HG02571 (cell line): ENCODE results near the gene HLA-B.
"Not testable (repeated sequence)": the region's sequence is repeated elsewhere in the genome, so short reads cannot be mapped to it uniquely, and the experiment has no call there.

Source experiments
- ATAC-seq: cut with Tn5 transposase; IDR thresholded peaks from one replicate; pipeline ENCODE4 v1.9.1; 2021; ENCODE audit warnings: mild to moderate bottlenecking, moderate library complexity; ENCODE audit not compliant: unreplicated experiment

The HLA-B gene

DNA sequence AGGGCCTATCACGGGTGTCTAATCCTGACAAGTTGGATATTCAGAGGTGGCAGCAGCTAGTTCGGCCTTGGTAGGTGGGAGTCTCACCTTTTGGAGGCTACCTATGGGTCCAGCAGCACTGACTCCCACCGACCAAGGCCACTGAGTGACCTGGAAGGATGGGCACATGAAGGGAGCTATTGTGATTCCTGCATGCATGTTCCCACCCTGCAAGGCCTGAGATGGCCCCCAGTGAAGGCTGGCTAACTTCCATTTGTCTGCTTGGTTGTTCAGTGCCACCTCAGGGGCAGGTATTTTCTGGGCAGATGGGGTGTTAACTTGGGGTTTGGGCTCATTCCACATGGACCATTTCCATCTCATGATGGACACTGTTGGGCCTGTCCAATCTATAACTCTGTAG lies 28.1 kb upstream of the HLA-B start:
- no peak for ATAC-seq

- no peak for ATAC-seq
These were observed 26.2 kb upstream of the HLA-B start for GRCh38 chr6:31383149-31383548.

GRCh38 chr6:31381666-31382065 lies 24.7 kb upstream of the HLA-B start:
- no peak for ATAC-seq

- ATAC-seq, result no peak
These were observed 22.9 kb upstream of the HLA-B start for GRCh38 chr6:31379850-31380249.

- ATAC-seq, result no peak
These were observed 21.7 kb upstream of the HLA-B start for GRCh38 chr6:31378721-31379103.

DNA sequence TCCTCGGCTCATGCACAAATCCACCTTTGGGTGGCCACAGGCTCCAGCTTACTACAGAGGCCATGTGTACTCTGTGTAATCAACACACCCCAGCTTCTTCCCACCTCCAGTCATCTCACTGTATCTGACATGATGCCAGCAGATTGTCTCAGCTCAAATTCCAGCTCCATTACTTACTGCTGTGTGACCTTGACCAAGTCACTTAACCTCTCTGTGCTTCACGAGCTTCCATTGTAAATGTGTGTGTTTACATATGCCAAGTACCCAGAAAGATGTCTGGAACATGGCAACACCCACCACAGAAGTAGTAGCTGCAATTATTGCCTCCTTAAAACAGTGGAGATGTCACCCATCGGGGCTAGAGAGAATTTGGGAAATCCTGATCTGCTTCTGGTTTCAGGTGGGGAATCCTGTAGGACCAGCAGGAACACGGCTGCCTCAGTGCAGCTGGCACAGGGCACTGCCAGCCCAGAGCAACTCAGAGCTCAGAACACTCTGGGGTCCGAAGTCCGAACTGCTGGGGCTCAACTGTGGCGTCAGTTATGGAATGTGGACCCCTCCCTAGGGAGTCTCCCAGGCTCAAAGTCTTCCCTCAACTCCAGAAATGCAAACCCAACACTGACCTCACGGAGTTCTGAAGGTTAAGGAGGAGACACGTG lies 21.2 kb upstream of the HLA-B start:
- ATAC-seq, result no peak

GRCh38 chr6:31377029-31377428 lies 20.1 kb upstream of the HLA-B start:
- no peak for ATAC-seq

DNA sequence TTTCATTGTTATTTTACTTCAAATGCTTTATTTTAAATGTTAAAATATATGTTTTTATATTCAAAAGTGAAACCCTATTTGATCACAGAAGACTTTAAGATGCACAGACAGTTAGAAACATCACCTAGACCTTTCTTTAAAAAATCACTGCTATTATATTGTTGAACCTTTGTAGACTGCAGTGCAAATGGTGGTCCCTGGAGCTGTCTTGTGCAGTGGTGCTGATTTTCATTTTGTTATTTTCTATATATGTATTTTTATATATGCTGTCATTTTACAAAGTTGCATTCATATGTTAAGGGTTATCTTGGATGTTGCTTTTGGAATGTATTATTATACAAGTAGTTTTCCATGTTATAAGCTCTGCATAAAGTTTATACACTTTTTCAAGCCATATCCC lies 18.7 kb upstream of the HLA-B start:
- no peak for ATAC-seq

- ATAC-seq, result not testable (repeated sequence)
These were observed 17.1 kb upstream of the HLA-B start for GRCh38 chr6:31374118-31374517.

GRCh38 chr6:31368461-31368860 lies 11.5 kb upstream of the HLA-B start:
- ATAC-seq, result no peak

DNA sequence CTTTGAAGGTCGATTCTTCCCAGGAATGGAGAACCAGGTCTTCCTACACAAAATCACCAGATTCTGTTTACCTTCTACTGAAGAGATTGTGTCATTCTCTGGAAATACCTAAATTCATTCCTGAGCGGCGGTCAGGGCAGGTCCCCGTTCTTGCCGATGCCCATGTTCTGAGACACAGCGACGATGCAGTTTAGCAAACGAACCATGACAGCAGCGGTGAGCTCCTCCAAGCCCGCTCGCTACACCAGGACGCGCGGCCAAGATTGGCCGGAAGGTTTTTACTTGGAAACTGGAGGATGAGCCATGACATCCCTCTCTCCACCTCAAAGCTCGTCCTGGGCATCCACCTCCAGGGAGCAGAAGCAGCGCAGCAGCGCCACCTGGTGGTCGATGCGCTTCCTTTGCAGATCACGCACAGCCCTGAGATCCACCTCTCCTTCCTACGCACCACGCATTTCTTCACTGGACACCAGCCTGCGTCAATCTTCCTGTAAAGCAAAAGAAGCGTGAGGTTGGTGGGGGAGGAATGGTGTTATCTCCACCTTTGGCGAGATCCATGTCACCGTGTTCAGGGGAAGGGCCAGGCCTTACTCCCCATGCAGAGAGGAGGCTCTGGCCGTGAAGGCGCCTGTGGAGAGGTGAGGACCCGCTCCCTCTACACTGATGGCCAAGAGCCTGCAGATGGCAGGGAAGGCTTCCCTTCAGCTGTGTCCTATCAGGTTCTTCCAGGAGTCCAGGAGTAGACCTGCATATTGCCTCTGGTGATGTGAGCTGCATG lies 9.9 kb upstream of the HLA-B start:
- peak; percentile 82 for ATAC-seq

DNA sequence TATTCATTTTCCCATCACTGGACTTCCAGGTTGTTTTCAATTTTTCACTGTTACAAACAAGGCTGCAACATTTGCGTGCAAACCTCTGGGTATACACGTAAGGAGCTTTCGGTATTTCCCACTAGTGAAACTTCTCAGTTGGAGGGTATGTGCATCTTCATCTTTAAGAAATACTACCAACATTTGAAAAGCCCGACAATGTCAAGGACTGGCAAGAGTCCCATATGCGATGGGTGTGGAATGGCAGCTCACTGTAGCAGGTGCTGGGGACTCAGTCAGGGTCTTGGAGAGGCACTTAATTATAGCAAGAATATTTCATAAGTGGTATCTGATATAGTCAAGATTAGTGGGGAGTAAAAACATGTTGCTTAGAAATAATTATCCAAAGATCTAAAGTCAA lies 8.9 kb upstream of the HLA-B start:
- no peak for ATAC-seq

DNA sequence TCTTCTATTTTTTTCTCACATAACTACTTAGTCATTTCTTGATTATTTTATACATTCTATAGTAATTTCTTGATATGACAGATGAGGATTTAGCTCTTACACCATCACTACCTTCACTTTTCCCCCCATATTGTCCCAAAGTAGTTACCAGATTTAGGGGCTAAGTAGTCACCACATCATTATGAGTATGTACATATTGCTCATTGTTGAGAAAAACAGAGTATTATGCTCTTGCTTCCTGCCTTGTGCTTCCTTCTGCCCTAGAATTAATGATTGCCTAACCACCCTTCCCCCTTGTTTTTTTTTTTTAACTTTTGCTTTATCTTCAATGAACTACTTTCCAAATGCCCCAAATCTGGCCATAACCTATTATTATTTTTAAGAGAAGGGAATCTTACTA lies 6.8 kb upstream of the HLA-B start:
- ATAC-seq, result no peak

DNA sequence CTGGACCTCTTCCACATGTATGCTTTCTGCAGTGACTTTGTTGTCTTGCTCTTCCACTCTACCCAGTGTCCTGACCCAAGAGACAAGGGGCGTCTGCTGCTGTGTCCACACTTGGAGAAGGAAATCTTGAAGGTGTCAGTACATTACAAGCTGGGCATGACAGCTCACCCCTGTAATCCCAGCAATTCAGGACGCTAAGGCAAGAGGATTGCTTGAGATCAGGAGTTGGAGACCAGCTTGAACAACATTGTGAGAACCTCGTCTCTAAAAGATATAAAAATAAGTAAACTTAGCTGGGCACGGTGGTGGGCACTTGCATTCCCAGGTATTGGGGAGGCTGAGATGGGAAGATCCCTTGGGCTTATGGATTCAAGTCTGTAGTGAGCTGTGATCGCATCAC lies 5.8 kb upstream of the HLA-B start:
- ATAC-seq, result no peak

GRCh38 chr6:31359581-31359980 lies 2.6 kb upstream of the HLA-B start:
- ATAC-seq, result no peak

DNA sequence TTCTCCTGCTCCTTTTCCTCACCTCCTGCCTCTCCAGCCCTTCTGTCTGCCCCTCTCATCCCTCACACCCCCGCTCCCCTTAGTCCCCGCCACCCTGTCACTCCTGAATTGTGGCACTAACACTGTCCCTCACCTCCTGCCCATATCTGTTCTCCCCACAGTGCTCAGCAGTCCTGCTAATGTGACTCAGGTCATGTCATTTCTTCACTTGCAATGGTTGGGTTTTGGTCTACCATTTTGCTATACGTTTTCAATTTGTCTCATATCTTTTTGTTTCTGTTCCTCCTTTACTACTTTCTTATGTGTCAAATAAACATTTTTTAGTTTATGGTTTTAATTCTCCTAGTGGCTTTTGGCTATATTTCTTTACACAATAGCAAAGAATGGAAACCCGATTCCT lies 1.3 kb upstream of the HLA-B start:
- ATAC-seq, result no peak

GRCh38 chr6:31357886-31358285 lies 907 bp upstream of the HLA-B start:
- ATAC-seq, result no peak

- peak; percentile 33 for ATAC-seq
These were observed 598 bp downstream of the HLA-B start for GRCh38 chr6:31356216-31356945.

GRCh38 chr6:31355583-31355948 lies 1.4 kb downstream of the HLA-B start:
- no peak for ATAC-seq

GRCh38 chr6:31354864-31355582 lies 2.0 kb downstream of the HLA-B start:
- no peak for ATAC-seq

DNA sequence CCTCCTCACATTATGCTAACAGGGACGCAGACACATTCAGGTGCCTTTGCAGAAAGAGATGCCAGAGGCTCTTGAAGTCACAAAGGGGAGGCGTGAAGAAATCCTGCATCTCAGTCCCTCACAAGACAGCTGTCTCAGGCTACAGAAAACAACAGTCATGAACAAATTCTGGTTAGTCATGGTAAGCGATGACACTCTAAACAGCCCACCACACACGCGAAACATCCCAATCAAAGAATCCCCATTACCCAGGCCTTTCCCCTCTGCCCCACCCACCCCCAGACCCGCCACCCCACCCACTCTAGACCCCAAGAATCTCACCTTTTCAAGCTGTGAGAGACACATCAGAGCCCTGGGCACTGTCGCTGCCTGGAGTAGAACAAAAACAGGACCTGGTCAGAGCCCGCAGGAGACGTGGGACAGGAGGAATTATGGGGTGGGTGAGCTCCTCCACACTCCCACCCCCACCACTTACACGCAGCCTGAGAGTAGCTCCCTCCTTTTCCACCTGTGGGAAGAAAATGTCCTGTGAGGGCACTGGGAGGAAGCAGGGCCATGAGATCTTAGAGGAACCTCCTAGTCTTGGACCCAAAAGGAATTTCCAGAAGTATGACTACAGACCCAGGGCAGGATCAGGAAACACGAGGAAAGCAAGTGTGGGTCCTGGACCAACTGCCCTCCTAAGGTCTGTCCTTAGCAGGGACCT lies 2.7 kb downstream of the HLA-B start:
- no peak for ATAC-seq
